Coronary artery (tissue), 2 donors: ENCODE measurements around the gene PRLH.

Experiments
- DNase-seq: peaks from one replicate; pipeline ENCODE4 v3.0.0-alpha.2; 2017; ENCODE audit warnings: low spot score
- H3K27ac ChIP-seq, 2 donors: fragments of 200-600 bp; sonication (generic); one replicate each; pipeline ENCODE4 v1.5.1; 2016 to 2019
- H3K4me3 ChIP-seq: fragments of 200-600 bp; sonication (generic); 2 replicates; pipeline ENCODE4 v1.5.1; 2016; ENCODE audit warnings: mild to moderate bottlenecking, moderate library complexity
- TF ChIP-seq, protein P1 (sequence below): fragments of 200-600 bp; sonication (generic); IDR thresholded peaks from one replicate; pipeline ENCODE4 v1.5.1; 2019; ENCODE audit warnings: antibody characterized with exemption

The PRLH gene

DNA sequence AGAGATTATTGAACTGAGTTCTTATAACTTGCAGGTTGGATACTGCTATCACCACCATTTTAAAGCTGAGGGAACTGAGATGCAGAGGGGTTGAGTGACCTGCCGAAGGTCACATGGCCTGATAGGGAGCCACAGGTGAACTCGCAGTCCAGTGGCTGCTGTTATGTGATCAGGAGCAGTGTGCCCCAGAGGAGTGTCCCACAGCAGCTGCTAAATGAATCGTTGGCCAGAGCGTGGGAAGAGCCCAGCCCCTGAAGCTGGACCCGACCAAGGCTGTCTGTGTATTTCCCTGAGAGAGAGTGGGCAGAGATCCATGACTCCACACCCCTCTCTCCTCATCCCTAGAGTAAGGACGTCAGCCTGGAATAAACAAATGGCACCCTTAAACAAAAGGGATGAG, 26.7 kb upstream of the PRLH start:
- no peak overlapping the region for H3K27ac ChIP-seq
- H3K4me3 ChIP-seq: no peak overlapping the region
- DNase-seq: no peak
- TF ChIP-seq, protein P1, sequence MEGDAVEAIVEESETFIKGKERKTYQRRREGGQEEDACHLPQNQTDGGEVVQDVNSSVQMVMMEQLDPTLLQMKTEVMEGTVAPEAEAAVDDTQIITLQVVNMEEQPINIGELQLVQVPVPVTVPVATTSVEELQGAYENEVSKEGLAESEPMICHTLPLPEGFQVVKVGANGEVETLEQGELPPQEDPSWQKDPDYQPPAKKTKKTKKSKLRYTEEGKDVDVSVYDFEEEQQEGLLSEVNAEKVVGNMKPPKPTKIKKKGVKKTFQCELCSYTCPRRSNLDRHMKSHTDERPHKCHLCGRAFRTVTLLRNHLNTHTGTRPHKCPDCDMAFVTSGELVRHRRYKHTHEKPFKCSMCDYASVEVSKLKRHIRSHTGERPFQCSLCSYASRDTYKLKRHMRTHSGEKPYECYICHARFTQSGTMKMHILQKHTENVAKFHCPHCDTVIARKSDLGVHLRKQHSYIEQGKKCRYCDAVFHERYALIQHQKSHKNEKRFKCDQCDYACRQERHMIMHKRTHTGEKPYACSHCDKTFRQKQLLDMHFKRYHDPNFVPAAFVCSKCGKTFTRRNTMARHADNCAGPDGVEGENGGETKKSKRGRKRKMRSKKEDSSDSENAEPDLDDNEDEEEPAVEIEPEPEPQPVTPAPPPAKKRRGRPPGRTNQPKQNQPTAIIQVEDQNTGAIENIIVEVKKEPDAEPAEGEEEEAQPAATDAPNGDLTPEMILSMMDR: no peak

DNA sequence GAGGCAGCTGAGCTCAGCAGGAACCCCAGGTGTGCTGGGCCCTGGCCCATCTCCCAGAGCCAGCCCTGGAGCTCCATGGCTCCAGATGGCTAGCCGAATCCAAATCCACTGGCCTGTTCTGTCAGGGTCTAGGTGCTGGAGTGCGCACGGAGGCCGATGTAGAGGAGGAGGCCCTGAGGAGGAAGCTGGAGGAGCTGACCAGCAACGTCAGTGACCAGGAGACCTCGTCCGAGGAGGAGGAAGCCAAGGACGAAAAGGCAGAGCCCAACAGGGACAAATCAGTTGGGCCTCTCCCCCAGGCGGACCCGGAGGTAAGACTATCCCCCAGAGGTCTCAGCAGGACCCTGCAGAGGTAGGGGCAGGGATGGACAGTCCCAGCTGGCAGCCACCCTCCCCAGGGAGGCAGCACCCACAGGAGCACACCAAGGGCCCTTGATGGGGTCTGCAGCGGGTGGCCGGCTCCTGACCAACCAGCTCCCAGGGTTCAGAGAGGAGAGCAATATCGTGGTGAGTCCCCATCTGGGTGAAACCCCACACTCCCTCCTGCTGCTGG, 26.1 kb upstream of the PRLH start:
- DNase-seq: no peak
- TF ChIP-seq, protein P1: no peak
- H3K27ac ChIP-seq: no peak overlapping the region
- H3K4me3 ChIP-seq: no peak overlapping the region

DNA sequence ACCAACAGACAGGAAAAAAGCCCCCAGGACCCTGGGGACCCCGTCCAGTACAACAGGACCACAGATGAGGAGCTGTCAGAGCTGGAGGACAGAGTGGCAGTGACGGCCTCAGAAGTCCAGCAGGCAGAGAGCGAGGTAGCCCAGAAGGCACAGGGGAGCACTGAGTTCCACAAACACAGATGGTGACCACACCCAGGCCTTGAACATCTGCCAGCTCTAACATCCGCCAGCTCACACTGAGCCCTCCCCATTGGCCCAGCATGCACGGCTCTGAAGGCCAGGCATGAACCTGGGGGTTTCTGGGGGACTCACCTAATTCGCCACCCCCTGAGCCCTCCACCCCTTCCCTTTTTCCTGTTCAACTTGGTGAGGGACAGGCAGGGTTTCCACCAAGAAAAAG, 25.6 kb upstream of the PRLH start:
- DNase-seq: no peak
- Histone ChIP-seq H3K27ac (no peak overlapping the region), H3K4me3 (no peak overlapping the region)
- TF ChIP-seq, protein P1: no peak

DNA sequence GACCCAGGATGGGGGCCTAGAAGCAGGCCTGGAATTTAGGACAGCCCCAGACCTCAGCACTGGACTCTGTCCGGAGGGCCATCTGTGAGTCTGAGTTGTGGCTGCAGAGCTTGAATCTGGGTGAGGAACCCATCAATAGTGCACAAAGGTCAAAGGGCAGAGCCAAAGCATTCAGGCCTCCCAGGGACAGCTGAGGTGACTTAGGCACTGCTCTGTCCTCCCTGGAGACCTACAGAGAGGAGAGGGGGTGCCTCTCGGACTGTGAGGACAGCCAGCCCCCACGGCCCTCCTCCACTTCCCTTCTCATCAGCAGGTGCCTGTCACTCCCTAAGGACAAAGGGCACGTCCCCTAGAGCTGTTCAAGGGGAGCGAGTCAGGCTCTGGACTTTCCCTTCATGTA, 25.1 kb upstream of the PRLH start:
- H3K4me3 ChIP-seq: no peak overlapping the region
- no peak overlapping the region for H3K27ac ChIP-seq
- no peak for DNase-seq
- TF ChIP-seq, protein P1: no peak

DNA sequence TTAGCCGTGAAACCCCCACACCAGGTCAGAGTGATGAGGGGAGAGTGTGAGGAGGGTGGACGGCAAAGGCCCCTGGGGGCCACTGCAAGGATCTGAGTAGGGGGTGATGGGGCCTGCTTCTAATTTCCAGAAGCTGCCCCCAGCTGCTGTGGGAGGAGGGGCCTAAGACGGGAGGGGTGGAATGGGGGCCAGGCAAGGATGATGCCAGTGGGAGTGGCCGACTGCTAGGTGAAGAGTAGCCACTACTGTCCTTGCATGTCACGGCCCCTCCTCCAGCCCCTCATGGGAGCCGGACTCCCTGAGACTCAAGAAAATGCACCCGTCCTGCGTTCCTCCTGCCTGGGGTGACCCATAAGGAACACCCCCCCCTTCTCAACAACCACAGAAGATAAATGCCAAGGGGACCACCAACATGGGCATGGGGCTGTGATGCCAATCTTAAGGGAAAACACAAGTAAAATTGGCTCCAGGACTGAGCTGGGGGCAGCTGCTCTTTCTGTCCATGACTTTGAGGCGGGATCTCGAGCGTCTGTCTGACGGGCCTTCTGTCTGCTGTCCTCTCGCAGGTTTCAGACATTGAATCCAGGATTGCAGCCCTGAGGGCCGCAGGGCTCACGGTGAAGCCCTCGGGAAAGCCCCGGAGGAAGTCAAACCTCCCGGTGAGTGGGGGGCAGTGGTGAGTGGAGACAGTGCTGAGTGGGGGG, 24.2 kb upstream of the PRLH start:
- Histone ChIP-seq H3K27ac (no peak overlapping the region), H3K4me3 (no peak overlapping the region)
- TF ChIP-seq, protein P1: no peak
- no peak for DNase-seq

DNA sequence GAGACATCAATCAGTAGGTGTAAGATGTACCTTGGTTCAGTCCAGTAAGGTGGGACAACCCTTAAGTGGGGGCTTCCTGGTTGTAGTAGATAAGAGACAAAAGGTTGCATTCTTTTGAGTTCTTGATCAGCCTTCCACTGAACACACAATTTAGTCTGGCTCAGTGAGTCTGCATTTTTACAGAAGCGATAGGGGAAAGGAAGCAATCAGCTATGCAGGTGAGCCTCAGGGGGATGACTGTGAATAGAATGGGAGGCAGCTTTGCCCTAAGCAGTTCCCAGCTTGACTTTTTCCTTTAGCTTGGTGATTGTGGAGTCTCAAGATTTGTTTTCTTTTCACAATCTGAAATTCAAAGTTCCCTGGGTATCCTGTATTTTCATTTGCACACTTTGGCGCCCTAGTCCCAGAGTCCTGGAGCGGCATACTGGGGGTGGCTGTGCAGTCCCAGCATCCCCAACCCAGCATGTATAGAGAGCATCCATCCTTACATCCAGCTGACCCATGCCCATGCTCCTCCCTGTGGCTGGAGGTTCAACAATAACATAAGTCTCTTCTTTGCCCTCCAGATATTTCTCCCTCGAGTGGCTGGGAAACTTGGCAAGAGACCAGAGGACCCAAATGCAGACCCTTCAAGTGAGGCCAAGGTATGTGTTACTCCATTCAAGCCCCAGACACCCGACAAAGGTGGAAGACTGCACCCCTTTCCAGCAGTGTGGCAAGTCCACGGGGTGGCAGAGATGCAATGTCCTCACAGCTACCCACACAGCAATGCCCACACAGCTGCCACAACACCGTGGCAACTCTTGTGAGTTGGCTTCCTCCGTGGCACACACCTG, 20.1 kb upstream of the PRLH start:
- TF ChIP-seq, protein P1: no peak
- Histone ChIP-seq H3K27ac (no peak overlapping the region), H3K4me3 (no peak overlapping the region)
- no peak for DNase-seq
